Measurements from ENCODE around the gene A3GALT2. TPM values are rescaled to one million over a fixed set of nuclear protein-coding genes. Genes with fewer than 3 reads are reported as not detected.

Gene A3GALT2
- polyA plus RNA-seq, 1 donor = 0.10 TPM

DNA sequence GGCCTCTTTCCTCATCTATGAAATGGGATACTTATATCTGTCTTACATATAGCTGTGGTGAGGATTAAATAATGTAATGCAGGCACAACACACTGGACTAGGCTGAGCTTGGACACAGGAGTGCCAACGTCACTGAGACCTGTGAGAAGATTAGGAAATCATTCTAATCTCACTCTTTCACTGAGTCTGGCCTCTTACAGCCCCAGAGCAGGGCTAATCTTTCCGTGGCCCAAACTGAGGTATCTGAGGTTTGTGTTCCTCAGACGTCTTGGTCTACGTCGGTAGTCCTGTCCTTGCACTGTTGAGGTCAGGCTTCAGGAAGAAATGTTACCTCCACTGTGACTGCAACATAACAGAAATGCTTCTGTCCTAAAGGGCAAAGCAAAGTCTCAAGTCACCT lies 22.6 kb upstream of the A3GALT2 start:
- Histone ChIP-seq H3K4me1 (ENCODE audit: control insufficient read depth, insufficient read depth, low read length) (peaks cover 66% of the 10 kb centered on the region), H3K36me3 (ENCODE audit: control insufficient read depth, insufficient read depth, low read length) (peaks cover 27% of the 10 kb centered on the region), H3K27me3 (ENCODE audit: control insufficient read depth, insufficient read depth, low read length) (no peaks in the 10 kb centered on the region), H3K27ac (ENCODE audit: low read length) (no peak overlapping the region), H3K4me3 (ENCODE audit: low read length) (no peak overlapping the region), H3K9me3 (ENCODE audit: control insufficient read depth, low read depth, low read length) (no peaks in the 10 kb centered on the region)
- DNase-seq = no peak
- WGBS (ENCODE audit: insufficient coverage, low lambda C conversion rate) = no CpG with 5 or more reads among the region's 5 CpGs

- Histone ChIP-seq H3K9me3 (ENCODE audit: control insufficient read depth, low read depth, low read length) (no peaks in the 10 kb centered on the region), H3K36me3 (ENCODE audit: control insufficient read depth, insufficient read depth, low read length) (peaks cover 27% of the 10 kb centered on the region), H3K27ac (ENCODE audit: low read length) (peak overlapping the region; percentile 40), H3K4me3 (ENCODE audit: low read length) (no peak overlapping the region), H3K27me3 (ENCODE audit: control insufficient read depth, insufficient read depth, low read length) (no peaks in the 10 kb centered on the region), H3K4me1 (ENCODE audit: control insufficient read depth, insufficient read depth, low read length) (peaks cover 66% of the 10 kb centered on the region)
- no CpG with 5 or more reads among the region's 7 CpGs for WGBS (ENCODE audit: insufficient coverage, low lambda C conversion rate)
- peak; percentile 70 to 80 for DNase-seq
These were observed 21.3 kb upstream of the A3GALT2 start for GRCh38 chr1:33342041-33342723.

- H3K27ac ChIP-seq (ENCODE audit: low read length) = no peak overlapping the region
- H3K27me3 ChIP-seq (ENCODE audit: control insufficient read depth, insufficient read depth, low read length) = no peaks in the 10 kb centered on the region
- H3K4me1 ChIP-seq (ENCODE audit: control insufficient read depth, insufficient read depth, low read length) = peaks cover 58% of the 10 kb centered on the region
- H3K36me3 ChIP-seq (ENCODE audit: control insufficient read depth, insufficient read depth, low read length) = peaks cover 27% of the 10 kb centered on the region
- no peak for DNase-seq
- no peak overlapping the region for H3K4me3 ChIP-seq (ENCODE audit: low read length)
- no peaks in the 10 kb centered on the region for H3K9me3 ChIP-seq (ENCODE audit: control insufficient read depth, low read depth, low read length)
- WGBS (ENCODE audit: insufficient coverage, low lambda C conversion rate) = 100% methylated on average over 2 of the region's 6 CpGs
These were observed 20.3 kb upstream of the A3GALT2 start for GRCh38 chr1:33341190-33341589.

DNA sequence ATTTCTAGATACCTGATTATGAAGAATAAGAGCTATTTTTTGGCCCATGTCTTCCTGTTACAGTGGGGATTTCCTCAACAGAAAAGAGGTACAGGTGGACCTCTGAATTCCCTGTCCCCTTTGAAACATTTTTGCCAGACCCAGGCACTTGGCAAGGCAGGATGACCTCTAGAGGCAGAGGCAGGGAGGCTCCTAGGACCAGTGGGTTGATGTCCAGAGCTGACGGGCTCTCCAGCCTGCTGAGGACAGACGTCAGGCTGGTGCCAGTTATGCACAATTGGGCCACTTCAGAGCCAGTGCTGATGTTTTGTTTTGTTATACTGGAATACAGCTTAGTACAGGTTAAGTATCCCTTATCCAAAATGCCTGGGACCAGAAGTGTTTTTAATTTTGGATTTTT lies 18.5 kb upstream of the A3GALT2 start:
- Histone ChIP-seq H3K27me3 (ENCODE audit: control insufficient read depth, insufficient read depth, low read length) (no peaks in the 10 kb centered on the region), H3K27ac (ENCODE audit: low read length) (peak overlapping the region; percentile 88)
- no CpG with 5 or more reads among the region's 2 CpGs for WGBS (ENCODE audit: insufficient coverage, low lambda C conversion rate)

DNA sequence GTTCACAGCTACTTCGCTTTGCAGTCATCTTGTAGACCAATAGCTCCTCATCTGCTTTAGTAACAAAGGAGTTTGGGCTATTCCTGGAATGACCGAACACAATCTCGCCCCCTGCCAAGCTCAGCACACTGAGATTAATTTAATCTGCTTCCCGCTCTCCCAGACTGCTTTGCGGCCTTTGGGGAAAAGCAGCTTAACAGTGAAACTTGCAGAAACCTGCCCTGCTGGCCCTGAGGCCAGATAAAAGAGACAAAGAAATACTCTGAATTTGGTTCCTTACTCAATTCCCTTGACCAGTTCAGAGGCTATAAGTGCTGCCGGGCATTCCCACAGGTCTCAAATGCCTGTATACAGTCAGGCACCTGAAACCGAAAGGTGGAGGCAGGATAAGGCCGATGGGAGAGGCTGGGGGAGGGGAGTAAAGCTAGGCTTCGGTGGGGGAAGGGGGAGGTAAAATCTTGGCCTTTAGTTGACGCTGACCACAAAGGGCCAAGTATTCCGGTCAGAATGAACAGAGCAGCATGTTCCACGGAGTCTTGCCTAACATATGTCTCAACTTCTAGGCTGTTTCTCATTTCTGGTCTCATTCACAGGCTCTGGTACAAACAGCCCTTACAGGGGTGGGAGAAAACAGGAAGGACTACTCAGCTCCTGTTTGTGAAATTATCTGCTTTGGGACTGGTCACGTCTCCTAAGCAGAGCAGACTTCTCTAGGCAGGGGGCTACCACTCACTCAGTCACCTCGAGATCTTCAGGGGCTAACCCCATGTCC lies 17.7 kb upstream of the A3GALT2 start:
- no peaks in the 10 kb centered on the region for H3K9me3 ChIP-seq (ENCODE audit: control insufficient read depth, low read depth, low read length)
- DNase-seq = peak in 1 of 2 donors; percentile 63
- no CpG with 5 or more reads among the region's 14 CpGs for WGBS (ENCODE audit: insufficient coverage, low lambda C conversion rate)

More for the DNA sequence above, 18.5 kb upstream of the A3GALT2 start:
- Histone ChIP-seq H3K36me3 (ENCODE audit: control insufficient read depth, insufficient read depth, low read length) (peaks cover 35% of the 10 kb centered on the region), H3K4me1 (ENCODE audit: control insufficient read depth, insufficient read depth, low read length) (peaks cover 55% of the 10 kb centered on the region), H3K4me3 (ENCODE audit: low read length) (no peak overlapping the region), H3K9me3 (ENCODE audit: control insufficient read depth, low read depth, low read length) (no peaks in the 10 kb centered on the region)
- no peak for DNase-seq

DNA sequence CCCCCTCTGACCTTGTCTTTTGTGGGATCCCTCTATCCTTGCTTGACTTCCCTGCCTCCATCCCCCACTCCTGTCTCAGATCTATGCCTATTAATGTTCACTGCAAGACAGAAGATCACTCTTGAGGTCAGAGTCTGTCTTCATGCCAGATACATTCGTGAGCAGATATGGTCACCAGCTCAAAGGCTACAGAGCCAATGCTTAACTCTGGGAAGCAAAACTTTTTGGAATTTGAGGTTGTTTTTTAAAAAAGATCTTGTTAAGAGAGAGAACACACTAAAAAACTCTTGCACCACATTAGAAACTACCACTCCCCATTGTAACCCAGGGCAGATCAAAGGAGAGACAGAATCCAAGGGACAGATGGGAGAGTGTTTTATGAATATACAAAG lies 17.1 kb upstream of the A3GALT2 start:
- Histone ChIP-seq H3K27me3 (ENCODE audit: control insufficient read depth, insufficient read depth, low read length) (no peaks in the 10 kb centered on the region), H3K36me3 (ENCODE audit: control insufficient read depth, insufficient read depth, low read length) (peaks cover 42% of the 10 kb centered on the region), H3K9me3 (ENCODE audit: control insufficient read depth, low read depth, low read length) (no peaks in the 10 kb centered on the region), H3K27ac (ENCODE audit: low read length) (peak overlapping the region; percentile 88), H3K4me3 (ENCODE audit: low read length) (no peak overlapping the region), H3K4me1 (ENCODE audit: control insufficient read depth, insufficient read depth, low read length) (peaks cover 47% of the 10 kb centered on the region)
- peak; percentile 53 to 74 for DNase-seq
- WGBS (ENCODE audit: insufficient coverage, low lambda C conversion rate) = no CpG with 5 or more reads among the region's 1 CpG

More for the DNA sequence above, 17.7 kb upstream of the A3GALT2 start:
- no peaks in the 10 kb centered on the region for H3K27me3 ChIP-seq (ENCODE audit: control insufficient read depth, insufficient read depth, low read length)
- H3K27ac ChIP-seq (ENCODE audit: low read length) = peak overlapping the region; percentile 88
- peaks cover 49% of the 10 kb centered on the region for H3K4me1 ChIP-seq (ENCODE audit: control insufficient read depth, insufficient read depth, low read length)
- no peak overlapping the region for H3K4me3 ChIP-seq (ENCODE audit: low read length)
- peaks cover 41% of the 10 kb centered on the region for H3K36me3 ChIP-seq (ENCODE audit: control insufficient read depth, insufficient read depth, low read length)

GRCh38 chr1:33337441-33337840 lies 16.5 kb upstream of the A3GALT2 start:
- peaks cover 41% of the 10 kb centered on the region for H3K4me1 ChIP-seq (ENCODE audit: control insufficient read depth, insufficient read depth, low read length)
- no CpG with 5 or more reads among the region's 6 CpGs for WGBS (ENCODE audit: insufficient coverage, low lambda C conversion rate)
- DNase-seq = no peak
- peak overlapping the region; percentile 88 for H3K27ac ChIP-seq (ENCODE audit: low read length)
- no peaks in the 10 kb centered on the region for H3K27me3 ChIP-seq (ENCODE audit: control insufficient read depth, insufficient read depth, low read length)
- H3K9me3 ChIP-seq (ENCODE audit: control insufficient read depth, low read depth, low read length) = no peaks in the 10 kb centered on the region
- H3K36me3 ChIP-seq (ENCODE audit: control insufficient read depth, insufficient read depth, low read length) = peaks cover 42% of the 10 kb centered on the region
- H3K4me3 ChIP-seq (ENCODE audit: low read length) = no peak overlapping the region

DNA sequence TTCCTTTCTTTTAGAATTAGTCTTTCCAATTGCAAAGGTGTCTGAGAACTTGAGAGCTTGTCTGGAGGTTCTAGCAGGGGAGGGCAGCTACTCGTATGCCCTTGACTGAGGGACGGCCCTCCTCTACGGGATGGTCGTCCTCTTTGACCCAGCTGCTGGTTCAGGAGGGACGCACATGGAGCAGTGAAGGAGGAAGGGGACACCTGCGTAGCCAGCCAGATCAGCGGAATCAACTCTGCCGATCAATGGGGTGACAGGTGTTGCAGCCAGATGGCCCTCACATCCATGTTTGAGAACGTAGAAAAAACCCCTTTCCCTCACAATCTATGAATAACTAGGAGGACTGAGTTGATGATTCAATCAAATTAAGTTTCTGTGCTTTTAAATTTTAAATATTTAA lies 15.7 kb upstream of the A3GALT2 start:
- 67% methylated on average over 1 of the region's 9 CpGs for WGBS (ENCODE audit: insufficient coverage, low lambda C conversion rate)
- H3K36me3 ChIP-seq (ENCODE audit: control insufficient read depth, insufficient read depth, low read length) = peaks cover 45% of the 10 kb centered on the region
- no peak for DNase-seq

DNA sequence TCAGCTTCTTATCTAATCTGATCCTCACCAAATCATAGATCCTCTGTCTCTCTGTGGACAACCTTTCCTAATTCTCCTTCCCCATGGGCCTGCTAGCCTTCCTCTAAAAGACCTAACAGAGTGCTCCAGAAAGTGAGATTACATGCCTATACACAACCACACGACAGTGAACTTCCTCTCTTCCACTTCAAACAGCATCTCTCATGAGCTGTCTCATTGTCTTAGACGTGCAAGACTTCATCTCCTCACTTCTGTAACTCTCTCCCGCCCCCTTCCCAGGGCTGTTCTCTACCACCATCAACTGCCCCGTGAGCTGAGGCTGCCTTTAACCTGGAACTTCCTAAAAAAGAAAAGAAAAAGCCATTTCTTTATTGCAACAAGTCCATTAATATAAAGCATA lies 14.1 kb upstream of the A3GALT2 start:
- H3K27me3 ChIP-seq (ENCODE audit: control insufficient read depth, insufficient read depth, low read length) = no peaks in the 10 kb centered on the region
- H3K4me1 ChIP-seq (ENCODE audit: control insufficient read depth, insufficient read depth, low read length) = peaks cover 33% of the 10 kb centered on the region
- no peak overlapping the region for H3K27ac ChIP-seq (ENCODE audit: low read length)
- DNase-seq = no peak
- H3K4me3 ChIP-seq (ENCODE audit: low read length) = no peak overlapping the region
- H3K36me3 ChIP-seq (ENCODE audit: control insufficient read depth, insufficient read depth, low read length) = peaks cover 50% of the 10 kb centered on the region
- 74% methylated on average over 3 of the region's 4 CpGs for WGBS (ENCODE audit: insufficient coverage, low lambda C conversion rate)
- no peaks in the 10 kb centered on the region for H3K9me3 ChIP-seq (ENCODE audit: control insufficient read depth, low read depth, low read length)

More for the DNA sequence above, 15.7 kb upstream of the A3GALT2 start:
- Histone ChIP-seq H3K4me3 (ENCODE audit: low read length) (no peak overlapping the region), H3K27ac (ENCODE audit: low read length) (no peak overlapping the region), H3K4me1 (ENCODE audit: control insufficient read depth, insufficient read depth, low read length) (peaks cover 32% of the 10 kb centered on the region), H3K27me3 (ENCODE audit: control insufficient read depth, insufficient read depth, low read length) (no peaks in the 10 kb centered on the region), H3K9me3 (ENCODE audit: control insufficient read depth, low read depth, low read length) (no peaks in the 10 kb centered on the region)

DNA sequence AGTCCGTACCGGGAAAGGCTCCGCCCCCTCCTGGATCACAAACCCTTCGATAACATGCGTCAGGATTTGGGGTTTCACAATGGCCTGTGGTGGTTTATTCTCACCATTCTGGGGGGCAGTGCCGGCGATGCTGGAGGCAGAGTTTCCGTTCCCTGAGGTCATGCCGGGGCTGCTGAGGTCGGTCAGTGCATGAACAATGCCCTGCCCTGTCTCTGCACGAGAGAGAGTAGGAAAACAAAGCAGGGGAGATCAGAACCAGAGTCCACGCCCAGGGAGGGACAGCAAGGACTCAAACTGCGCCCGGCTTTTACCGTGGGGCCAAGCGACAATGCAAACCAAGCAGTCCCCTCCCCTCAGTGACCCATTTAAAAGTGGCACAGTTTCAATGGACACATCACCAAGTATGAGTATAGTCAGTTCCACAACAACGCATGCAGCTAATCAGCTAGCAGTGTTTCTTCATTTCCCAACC lies 13.2 kb upstream of the A3GALT2 start:
- no CpG with 5 or more reads among the region's 17 CpGs for WGBS (ENCODE audit: insufficient coverage, low lambda C conversion rate)
- DNase-seq = no peak
- Histone ChIP-seq H3K27ac (ENCODE audit: low read length) (no peak overlapping the region), H3K36me3 (ENCODE audit: control insufficient read depth, insufficient read depth, low read length) (peaks cover 59% of the 10 kb centered on the region), H3K9me3 (ENCODE audit: control insufficient read depth, low read depth, low read length) (no peaks in the 10 kb centered on the region), H3K4me3 (ENCODE audit: low read length) (no peak overlapping the region), H3K27me3 (ENCODE audit: control insufficient read depth, insufficient read depth, low read length) (no peaks in the 10 kb centered on the region), H3K4me1 (ENCODE audit: control insufficient read depth, insufficient read depth, low read length) (peaks cover 26% of the 10 kb centered on the region)
